NCI-H1417 (cell line): ENCODE measurements around the gene USH1G.
"Not testable (repeated sequence)": the region's sequence is repeated elsewhere in the genome, so short reads cannot be mapped to it uniquely, and the experiment has no call there.

Experiments
- DNase-seq, 3 experiments: peaks; one replicate each; lab custom pipeline; 2025; lab: John Stamatoyannopoulos, UW

USH1G gene

GRCh38 chr17:74930535-74931036 is 7.5 kb upstream of the USH1G start:
- no peak for DNase-seq

GRCh38 chr17:74928786-74929185 is 5.7 kb upstream of the USH1G start:
- DNase-seq = no peak

- DNase-seq = no peak
Observed at GRCh38 chr17:74925242-74925641, 2.2 kb upstream of the USH1G start.

GRCh38 chr17:74924250-74924948 is 1.3 kb upstream of the USH1G start, which contains the start of gene OTOP2:
OTOP2 (plus strand) TSS chr17:74924273; CDS start chr17:74924633, 360 bp downstream.
- DNase-seq = peak in 2 of 3 experiments; percentile 56

GRCh38 chr17:74923538-74924249 is 639 bp upstream of the USH1G start:
- peak; percentile 36 to 64 (median 63) for DNase-seq

- DNase-seq = no peak
Observed at GRCh38 chr17:74922172-74922571, 883 bp downstream of the USH1G start.

GRCh38 chr17:74921769-74922168 is 1.3 kb downstream of the USH1G start:
- DNase-seq = no peak

GRCh38 chr17:74921026-74921681 is 1.9 kb downstream of the USH1G start:
- peak in 2 of 3 experiments; percentile 21 to 36 for DNase-seq

- peak in 1 of 3 experiments; percentile 36 for DNase-seq
Observed at GRCh38 chr17:74920642-74921025, 2.4 kb downstream of the USH1G start.

- DNase-seq = no peak
Observed at GRCh38 chr17:74920306-74920620, 2.8 kb downstream of the USH1G start.

- DNase-seq = no peak
Observed at GRCh38 chr17:74919440-74920305, 3.4 kb downstream of the USH1G start.

GRCh38 chr17:74918906-74919305 is 4.1 kb downstream of the USH1G start:
- DNase-seq = no peak

GRCh38 chr17:74917430-74917829 is 5.6 kb downstream of the USH1G start:
- DNase-seq = no peak

- DNase-seq = no peak
Observed at GRCh38 chr17:74916851-74917199, 6.2 kb downstream of the USH1G start.

GRCh38 chr17:74916136-74916850 is 6.8 kb downstream of the USH1G start:
- DNase-seq = no peak

GRCh38 chr17:74911423-74911822 is 11.6 kb downstream of the USH1G start:
- DNase-seq = not testable (repeated sequence)

- DNase-seq = not testable (repeated sequence)
Observed at GRCh38 chr17:74909097-74909496, 14.0 kb downstream of the USH1G start.

GRCh38 chr17:74907012-74907411 is 16.0 kb downstream of the USH1G start:
- DNase-seq = no peak

- not testable (repeated sequence) for DNase-seq
Observed at GRCh38 chr17:74906214-74906793, 16.8 kb downstream of the USH1G start.

- no peak for DNase-seq
Observed at GRCh38 chr17:74904687-74905409, 18.2 kb downstream of the USH1G start.
